DMS79 treated with DMSO at 0.1 percent for 48 hours (cell line): ENCODE results near the gene EPHA6.

Source experiments
- DNase-seq: peaks from one replicate; lab custom pipeline; 2025; lab: John Stamatoyannopoulos, UW

The EPHA6 gene

DNA sequence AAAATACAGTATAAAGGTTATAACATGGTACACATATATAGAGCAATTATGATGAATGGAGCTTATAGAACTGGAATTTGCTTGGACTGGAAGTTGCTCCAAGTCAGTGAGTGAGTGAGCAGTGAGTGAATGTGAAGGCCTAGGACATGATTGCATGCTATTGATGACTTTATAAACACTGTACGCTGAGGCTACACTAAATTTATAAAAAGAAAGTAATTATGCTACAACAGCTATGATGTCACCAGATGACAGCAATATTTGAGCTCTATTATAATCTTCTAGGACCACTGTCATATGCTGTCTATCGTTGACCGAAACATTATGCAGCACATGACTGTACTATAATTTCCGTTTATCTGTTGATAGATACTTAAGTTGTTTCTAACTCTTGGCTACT lies 463.3 kb downstream of the EPHA6 start:
- no peak for DNase-seq

DNA sequence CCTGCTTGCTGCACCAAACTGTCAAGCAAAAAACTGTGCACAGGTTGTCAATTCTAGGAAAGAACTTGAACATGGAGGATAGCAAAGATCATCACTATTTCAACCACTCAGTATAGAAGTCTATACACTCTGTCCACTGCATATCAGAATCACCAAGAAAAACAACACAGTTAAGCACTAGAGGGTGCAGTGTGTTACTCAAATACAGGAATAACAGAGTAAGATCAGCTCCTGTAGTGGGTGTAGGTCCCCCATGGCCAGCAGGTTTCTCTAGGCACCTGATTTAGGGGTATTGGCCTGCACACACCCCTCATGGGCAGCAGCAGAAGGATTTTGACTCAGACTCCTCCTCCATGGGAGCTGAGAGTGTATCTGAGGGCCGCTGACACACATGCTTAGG lies 464.1 kb downstream of the EPHA6 start:
- DNase-seq = no peak

DNA sequence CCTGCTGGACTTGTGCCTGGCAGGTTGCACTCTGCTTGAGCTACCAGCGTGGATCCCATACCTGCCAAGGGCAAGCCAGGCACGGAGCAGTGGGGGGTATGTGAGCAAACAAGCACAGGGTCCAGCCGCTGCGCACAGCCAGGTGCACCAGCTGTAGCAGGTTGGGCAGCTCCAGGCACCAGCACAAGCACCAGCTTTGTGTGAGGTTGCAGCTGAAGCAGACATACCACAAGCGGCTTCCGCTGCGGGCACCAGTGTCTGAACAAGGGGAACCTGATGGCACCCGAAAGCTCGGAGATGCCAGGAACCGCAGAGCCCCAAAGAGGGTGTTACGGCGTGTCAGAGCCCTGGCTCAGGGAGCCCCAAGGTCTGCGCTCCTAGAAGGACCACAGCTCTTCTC lies 477.5 kb downstream of the EPHA6 start:
- no peak for DNase-seq

DNA sequence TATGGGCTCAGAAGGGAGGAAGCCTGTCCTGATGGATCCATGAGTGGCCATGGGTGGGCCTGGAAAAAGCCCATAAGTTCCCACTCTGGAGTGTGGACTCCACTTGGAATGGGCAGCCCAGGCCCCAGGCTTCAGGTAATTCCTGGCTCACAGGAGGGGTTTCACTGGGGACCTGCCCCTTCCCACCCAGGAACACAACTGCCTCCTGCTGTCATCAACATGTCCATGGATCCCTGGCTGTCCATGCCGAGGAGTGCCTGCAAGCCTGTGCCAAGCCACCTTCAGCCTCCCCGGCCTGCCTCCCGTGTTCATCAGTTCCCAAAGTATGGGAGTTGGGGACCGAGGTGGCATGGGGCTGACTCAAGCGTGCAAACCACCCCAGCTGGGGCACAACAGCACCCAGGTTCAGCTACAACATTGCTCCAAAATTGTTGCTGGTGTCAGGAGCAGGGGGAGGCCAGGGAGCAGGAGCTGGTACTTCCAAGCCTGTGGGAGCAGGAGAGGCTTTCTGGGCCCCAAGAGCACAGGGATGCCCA lies 479.3 kb downstream of the EPHA6 start:
- no peak for DNase-seq

DNA sequence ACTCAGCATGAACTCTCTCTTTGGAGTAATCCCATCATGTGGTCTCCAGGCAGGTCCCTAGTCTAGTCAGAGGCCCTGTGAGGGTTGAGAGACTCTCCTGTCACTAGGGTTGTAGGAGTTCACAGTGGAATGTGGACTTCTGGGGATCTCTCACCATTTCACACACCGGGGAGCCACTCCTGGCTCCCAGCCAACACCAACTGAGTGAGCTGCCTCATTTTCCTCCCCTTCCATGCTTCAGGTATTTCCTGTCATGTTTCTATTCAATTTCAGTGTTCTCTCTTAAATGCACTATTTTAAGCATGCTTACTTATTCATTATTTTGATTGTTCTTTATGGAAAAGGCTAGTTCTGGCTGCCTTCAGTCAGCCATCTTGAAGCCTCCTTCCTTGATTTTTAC lies 482.6 kb downstream of the EPHA6 start:
- DNase-seq = no peak

DNA sequence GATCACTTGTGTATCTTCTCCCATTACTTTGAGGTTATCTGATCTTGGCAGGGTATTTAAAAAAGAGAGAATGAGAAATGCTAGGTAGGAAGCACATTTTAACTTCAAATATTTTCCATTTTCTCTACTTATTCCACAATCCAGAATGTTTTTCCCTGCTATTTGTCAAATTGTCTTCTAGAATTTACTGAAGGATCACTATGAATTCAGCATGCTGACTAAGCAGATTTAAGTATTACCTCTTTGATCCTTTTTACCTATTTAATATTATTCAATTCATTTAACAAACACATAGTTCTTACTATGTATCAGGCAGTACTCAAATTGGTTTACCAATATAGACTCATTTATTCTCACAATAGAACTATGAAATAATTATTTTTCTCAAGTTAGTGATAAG lies 486.7 kb downstream of the EPHA6 start:
- no peak for DNase-seq

DNA sequence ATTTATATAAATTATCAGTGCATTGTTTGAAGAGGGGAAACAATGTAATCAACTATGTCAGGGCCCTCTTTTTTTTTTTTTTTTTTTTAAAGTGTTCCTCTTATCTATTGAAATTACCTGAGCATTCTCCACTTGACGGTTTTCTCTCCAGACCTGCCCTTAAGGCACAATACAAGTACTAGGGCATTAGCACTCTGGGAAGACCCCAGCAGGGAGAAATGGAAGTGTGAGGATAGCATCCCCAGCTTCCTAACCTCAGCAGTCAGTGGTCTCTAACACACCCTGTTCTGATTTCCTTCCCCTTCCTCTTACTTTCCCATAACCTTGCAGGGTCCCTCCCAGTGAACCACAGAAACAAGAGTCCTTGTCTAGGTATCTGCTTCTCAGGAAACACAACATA lies 491.8 kb downstream of the EPHA6 start:
- no peak for DNase-seq

DNA sequence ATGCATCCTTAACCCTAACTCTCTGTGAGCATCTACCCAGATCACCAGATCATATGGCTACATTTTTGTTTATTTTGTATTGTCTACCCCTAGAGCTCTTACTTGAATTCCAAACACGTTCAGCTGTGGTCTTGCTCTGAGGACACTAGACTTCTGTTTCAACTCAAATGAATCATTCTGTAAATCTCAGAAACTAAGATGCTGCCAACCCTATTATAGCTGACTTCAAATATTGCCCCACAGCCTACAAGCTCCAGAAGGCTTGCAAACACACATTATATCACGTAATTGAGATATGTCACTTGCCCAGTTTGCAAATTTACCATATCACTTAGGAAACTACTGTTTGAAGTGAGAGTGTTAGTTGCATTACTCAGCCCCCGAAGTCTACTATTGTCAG lies 524.0 kb downstream of the EPHA6 start:
- DNase-seq = no peak

DNA sequence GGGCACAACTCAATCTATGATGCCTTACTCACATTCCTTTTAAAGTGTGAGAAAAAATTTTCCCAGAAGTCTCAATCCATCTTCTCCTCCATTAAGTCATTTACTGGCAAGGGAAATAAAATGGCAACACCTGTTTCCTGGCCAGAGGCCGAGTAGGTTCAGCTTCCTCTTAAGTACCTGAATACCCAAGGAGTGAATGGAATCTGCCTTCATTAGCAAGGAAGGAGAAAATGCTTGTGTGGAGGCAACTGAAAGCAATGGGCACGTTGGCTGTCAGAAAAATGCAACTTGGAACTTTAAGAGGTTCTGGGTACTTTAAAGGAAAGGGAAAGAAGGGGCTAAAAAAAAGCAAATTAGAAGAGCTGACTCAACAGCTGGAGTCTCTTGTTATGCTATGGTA lies 526.5 kb downstream of the EPHA6 start:
- no peak for DNase-seq

DNA sequence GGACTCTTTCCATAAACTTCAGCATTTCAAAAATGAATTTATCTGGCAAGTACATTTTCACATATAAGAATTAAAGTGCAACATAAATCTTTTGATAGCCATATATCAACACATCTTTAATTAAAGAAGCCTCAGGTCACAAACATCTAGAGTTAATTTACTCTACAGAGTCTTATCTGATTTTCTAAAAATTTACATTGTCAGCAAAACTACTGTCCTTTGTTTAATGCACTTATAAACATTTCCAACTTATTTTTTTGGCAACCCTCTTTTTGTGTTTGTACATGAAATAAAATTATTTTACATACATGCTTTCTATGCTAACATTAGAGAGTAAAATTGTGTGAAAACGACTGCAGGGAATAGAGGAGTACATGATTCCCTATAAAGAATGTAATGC lies 533.4 kb downstream of the EPHA6 start:
- no peak for DNase-seq

DNA sequence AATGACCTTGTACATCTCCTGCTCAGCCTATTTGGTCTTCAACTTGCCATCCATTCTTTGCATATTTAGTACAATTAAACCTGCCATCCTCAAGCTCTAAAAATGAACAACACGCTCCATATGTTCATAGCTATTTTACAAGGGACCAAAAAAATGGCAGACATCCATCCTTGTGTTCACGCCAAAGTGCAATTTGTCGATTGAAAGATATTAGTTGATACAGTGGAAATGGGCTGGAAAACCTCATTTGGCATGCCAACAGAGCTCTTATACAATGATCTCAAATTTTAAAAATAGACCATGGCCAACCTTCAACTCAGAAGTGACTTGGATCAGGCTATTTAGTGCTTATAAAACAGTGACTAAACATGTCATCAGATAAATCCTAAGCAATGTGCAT lies 536.6 kb downstream of the EPHA6 start:
- DNase-seq = no peak

DNA sequence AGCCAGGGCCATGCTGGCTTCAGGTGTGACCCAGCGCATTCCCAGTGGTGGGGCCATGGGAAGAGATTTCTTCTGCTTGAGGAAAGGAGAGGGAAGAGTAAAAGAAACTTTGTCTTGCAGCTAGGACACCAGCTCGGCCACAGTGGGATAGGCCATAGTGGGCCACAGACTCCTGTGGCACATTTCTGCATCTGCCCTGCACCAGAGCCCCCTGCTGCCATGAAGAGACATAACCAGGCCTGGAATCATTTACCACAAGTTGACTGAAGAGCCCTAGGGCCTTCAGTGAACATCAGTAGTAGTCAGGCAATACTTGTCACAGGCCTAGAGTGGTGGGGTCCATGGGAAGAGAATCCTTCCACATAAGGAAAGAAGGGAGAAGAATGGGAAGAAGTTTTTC lies 538.8 kb downstream of the EPHA6 start:
- DNase-seq = no peak

DNA sequence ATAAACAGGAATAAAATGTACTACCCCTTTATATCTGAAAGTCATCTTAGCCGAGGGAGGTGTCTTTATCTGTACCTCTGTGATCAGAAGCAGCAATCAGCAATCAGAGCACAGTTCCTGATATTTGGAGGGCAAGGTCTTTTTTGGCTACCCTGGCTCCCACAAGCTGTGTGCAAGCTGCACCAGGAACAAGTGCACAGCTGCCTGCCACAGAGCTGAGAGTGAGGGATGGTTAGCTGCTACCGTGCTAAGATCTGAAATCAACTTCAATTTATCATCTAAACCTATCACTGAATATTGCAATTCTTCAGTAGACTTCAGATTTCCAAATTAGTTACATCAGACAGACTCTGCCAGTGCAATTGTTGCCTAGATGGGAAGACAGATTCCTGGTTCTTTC lies 545.6 kb downstream of the EPHA6 start:
- DNase-seq = no peak

DNA sequence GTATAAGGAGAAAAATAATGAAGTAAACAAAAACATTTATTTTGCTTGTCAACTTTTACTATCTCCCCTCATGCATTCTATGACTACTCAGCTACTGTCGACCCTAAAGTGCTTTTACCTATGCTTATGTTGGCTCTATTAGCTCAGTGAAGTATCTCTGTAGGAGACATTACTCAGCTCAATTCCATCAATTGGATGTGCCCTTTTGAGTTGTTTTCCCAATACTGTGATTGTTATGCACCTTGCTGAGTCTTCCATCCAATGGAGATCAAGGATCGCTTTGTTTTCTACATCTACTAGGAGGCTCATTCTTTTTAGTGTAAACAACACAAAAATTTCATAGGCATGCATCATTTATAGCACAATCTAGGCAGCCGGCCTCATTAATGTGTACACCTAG lies 546.4 kb downstream of the EPHA6 start:
- no peak for DNase-seq

DNA sequence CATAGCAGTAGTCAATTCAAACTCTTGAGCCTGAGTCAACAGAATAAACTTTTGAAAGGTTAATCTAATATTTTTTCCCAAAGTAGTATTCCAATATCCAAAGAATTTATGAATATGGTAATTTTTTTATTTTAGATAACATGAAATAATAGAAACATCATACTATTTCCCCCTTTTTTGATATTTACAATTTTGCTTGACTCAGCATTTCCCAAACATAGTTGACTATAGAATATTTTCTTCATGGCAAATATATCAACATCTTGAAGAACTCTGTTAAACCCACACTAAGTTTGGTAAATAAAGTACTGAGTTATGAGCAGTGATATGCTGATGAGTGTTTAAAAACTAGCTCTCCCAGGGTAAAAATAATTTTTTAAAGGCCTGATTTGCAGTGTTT lies 570.2 kb downstream of the EPHA6 start:
- no peak for DNase-seq

DNA sequence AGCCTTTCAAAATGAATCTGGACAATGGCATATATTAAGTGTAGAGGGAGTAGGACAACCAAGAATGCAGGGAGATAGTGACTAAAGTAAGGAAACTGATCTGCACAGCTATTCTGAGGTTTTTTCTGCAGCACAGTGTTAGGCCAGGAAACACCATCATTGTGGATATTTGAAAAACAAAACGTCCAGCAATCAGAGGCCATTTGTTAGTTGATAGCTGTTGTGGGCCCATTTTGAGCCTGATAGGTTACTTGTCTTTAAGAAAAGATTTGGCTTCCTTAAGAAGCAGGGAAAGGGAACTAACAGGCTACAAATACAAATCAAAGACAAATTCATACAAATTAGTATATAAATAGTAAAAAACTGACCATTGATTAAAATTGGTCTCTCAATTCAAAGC lies 574.4 kb downstream of the EPHA6 start:
- no peak for DNase-seq

DNA sequence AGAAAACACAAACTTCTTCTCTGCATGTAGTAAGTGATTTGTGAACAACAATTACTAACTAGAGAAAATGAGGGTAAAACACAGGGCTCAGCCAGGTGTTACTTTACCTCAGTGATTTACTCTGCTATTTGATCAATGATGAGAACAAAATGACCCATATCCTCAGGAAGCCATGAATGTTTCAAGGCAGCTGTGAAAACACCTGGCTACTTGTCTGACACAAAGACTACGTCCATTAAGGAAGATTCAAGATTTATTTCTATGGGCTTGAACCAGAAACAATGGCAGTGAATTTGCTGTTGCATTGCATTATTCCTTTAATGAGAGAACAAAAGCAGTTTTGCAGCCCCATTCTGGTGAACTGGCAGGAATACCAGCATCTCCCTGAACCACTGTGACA lies 575.5 kb downstream of the EPHA6 start:
- no peak for DNase-seq

DNA sequence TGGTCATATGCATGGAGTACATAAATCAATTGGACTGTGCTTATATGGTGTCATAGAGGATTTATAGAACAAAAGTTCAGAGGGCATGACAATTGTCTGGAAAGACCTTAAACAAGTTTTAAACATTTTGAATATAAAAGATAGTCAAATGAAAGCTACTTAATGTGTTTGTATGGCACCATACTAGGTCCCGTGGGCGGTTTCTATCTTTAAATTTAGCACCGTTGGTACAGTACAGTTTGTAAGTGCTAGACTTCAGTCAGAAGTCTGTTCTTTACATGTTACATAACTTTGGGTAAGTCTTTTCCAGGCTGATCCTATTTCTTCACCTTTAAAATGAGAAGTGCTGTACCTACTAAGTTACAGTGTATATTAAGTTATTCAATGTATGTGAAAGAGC lies 576.8 kb downstream of the EPHA6 start:
- DNase-seq = no peak

DNA sequence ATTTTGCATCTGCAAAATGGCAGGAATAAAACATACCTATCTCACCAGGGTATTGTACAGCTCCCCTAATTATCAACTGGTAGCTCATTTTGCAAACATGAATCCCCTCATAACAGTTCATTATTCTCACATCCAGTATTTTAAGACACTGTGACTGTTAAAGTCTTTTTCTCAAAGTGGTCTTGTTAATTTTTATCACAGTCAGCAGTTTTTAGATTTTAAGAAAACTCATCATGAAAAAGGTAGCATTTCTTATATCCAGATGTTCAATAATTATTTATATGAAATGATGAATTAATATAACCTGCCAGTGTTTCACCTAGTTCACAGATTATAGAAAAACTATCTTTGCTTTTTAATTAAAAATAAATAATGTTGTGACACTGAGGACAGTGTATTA lies 595.2 kb downstream of the EPHA6 start:
- DNase-seq = no peak

DNA sequence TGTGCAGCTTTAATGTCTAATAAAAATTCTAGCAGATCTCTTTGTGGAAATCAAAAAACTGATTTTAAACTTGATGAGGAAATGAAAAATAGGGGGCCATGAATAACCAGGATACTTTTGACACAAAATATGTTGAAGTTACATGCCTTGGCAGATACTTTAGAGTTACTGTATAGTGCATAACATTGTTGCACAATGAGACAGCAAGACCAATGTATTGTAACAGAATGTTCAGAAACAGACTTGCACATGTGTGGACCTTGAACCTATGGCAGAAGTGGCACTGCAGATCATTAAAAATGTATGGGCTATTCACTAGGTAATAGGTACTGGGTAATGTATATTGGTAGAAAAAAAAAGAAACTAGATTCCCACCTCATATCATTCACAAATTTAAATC lies 607.2 kb downstream of the EPHA6 start:
- no peak for DNase-seq

DNA sequence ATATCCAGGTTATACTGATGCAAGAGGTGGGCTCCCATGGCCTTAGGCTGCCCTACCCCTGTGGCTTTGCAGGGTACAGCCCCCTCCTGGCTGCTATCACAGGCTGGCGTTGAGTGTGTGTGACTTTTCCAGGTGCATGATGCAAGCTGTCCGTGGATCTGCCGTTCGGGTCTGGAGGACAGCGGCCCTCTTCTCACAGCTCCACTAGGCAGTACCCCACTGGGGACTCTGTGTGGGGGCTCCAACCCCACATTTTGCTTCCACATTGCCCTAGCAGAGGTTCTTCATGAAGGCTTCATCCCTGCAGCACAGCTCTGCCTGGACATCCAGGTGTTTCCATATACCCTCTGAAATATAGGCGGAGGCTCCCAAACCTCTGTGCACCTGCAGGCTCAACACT lies 610.6 kb downstream of the EPHA6 start:
- DNase-seq = no peak

DNA sequence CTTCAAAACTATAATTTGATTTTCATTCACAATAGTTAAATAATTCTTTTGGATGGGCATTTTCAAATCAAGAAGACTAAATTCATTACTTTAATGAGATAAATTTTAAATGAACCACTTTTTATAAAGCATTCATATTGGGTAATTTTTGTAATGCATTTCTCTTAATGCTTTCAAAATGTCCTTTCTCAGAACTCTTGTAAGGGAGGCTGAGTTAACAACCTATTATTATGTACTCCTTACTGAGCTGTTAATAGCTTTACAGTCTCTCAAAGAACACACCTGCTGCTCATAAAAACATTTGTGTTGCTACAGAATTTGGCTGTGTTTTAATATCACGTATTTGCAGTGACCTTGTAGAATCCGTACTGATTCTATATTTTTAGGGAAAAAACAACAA lies 616.2 kb downstream of the EPHA6 start:
- DNase-seq = peak; percentile 69

DNA sequence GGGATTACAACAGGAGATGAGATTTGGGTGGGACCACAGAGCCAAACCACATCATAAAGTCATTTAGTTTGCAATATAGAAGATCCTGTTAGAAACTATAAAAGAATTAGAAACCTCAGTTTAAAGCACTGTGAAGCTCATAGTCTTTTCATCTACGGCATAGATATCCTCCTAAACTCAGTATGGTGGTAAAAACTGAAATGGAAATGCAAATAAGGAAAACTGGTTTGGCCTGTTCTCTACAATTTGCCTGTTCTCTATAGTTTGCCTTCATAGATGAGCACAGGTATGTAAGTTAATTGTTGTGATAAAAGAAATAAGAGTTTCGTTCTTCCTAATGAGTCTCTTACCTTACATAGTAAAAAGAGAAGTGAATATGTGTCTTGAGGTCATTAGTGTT lies 618.5 kb downstream of the EPHA6 start:
- DNase-seq = no peak

DNA sequence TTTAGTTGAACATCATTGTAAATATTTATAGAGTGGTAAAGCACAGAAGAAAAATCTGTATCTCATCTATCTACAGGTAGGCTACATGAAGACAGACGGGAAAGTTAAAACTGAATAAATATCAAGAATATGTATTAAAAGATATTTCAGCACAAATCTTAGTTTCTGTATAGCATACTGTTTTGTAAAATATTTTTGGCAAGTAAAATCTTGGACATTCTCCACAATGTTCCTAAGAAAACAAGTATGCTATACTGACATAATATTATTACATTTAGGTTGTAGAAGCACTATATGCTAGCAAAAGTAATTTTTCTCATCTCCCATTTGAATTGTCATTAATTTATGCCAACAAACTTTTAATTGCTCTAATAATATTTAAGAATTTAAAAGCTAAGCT lies 623.7 kb downstream of the EPHA6 start:
- no peak for DNase-seq

DNA sequence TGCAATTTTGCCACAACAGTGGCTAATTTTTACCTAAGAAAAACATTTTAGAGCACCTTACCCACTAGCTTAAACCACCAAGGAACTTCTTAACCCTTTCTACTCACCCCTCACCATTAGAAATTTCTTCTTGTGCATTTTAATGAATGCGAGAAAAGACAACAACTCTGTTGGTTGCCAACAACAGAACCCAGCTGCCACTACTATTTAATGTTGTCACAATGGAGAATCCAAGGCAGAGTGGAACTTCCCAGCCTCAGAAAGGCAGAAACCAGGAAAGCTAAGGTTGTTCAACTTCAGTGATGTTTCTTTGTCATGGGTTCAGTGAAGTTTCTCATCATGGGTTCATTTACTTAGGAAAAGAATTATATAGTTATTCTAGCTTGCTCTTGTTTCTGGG lies 625.0 kb downstream of the EPHA6 start:
- no peak for DNase-seq
